Measurements from ENCODE around the gene ESYT1. TPM values are rescaled to one million over a fixed set of nuclear protein-coding genes. Genes with fewer than 3 reads are reported as not detected.
A peak's percentile ranks its signal among the peaks of the same experiment; 100 is the strongest.

Gene ESYT1
- total and polyA plus RNA-seq, 9 of the 15 experiments (the other 6 are each of a cell fraction or from before 2014, with no cell fraction given): 132 to 420 (median 164) TPM

GRCh38 chr12:56129206-56129941 is 1.3 kb downstream of the ESYT1 start (continued):
- TF ChIP-seq, protein P1, sequence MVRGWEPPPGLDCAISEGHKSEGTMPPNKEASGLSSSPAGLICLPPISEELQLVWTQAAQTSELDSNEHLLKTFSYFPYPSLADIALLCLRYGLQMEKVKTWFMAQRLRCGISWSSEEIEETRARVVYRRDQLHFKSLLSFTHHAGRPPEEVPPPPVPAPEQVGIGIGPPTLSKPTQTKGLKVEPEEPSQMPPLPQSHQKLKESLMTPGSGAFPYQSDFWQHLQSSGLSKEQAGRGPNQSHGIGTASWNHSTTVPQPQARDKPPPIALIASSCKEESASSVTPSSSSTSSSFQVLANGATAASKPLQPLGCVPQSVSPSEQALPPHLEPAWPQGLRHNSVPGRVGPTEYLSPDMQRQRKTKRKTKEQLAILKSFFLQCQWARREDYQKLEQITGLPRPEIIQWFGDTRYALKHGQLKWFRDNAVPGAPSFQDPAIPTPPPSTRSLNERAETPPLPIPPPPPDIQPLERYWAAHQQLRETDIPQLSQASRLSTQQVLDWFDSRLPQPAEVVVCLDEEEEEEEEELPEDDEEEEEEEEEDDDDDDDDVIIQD (CRISPR knock-in tag; IDR thresholded peaks at IDR 0.05): 0 out of 2 replicates have a peak, but pooled peaks have one; percentile 30
- TF ChIP-seq TFAM (CRISPR knock-in tag; conservative IDR thresholded peaks at IDR 0.05): no peak
- no peak for TF ChIP-seq ZNF75A (CRISPR knock-in tag; IDR thresholded peaks at IDR 0.05)
- TF ChIP-seq SMAD4 (CRISPR knock-in tag; conservative IDR thresholded peaks at IDR 0.05): peak; percentile 93
- no peak for TF ChIP-seq MECOM (CRISPR knock-in tag; IDR thresholded peaks at IDR 0.05)
- TF ChIP-seq ZNF274 (IDR thresholded peaks at IDR 0.05; ENCODE audit: borderline replicate concordance, low read depth, low read length): no peak
- peak; percentile 51 for TF ChIP-seq U2AF1 (optimal IDR thresholded peaks at IDR 0.05; ENCODE audit: low read depth, low read length)
- TF ChIP-seq ETV6 (IDR thresholded peaks at IDR 0.05; ENCODE audit: borderline replicate concordance in 1 of 2, low read depth in 2 of 2, low read length in 1 of 2): 0 out of 4 replicates have a peak, but pooled peaks of 1 of the 2 experiments have one; percentile 22
- TF ChIP-seq ETV6 (CRISPR knock-in tag; IDR thresholded peaks at IDR 0.05; ENCODE audit: borderline replicate concordance): no peak
- TF ChIP-seq POLR2G (IDR thresholded peaks at IDR 0.05; ENCODE audit: low read depth, low read length): peak; percentile 92
- TF ChIP-seq, protein P2, sequence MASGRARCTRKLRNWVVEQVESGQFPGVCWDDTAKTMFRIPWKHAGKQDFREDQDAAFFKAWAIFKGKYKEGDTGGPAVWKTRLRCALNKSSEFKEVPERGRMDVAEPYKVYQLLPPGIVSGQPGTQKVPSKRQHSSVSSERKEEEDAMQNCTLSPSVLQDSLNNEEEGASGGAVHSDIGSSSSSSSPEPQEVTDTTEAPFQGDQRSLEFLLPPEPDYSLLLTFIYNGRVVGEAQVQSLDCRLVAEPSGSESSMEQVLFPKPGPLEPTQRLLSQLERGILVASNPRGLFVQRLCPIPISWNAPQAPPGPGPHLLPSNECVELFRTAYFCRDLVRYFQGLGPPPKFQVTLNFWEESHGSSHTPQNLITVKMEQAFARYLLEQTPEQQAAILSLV (tag; IDR thresholded peaks at IDR 0.05): no peak
- peak in 1 of 2 experiments; percentile 89; a peak in 1 of 4 replicates for TF ChIP-seq SIN3A (IDR thresholded peaks at IDR 0.05; ENCODE audit: borderline replicate concordance in 2 of 2, control insufficient read depth in 1 of 2, low read depth in 2 of 2, low read length in 2 of 2)
- TF ChIP-seq MCM3 (IDR thresholded peaks at IDR 0.05): no peak
- TF ChIP-seq ZNF165 (CRISPR knock-in tag; IDR thresholded peaks at IDR 0.05; ENCODE audit: borderline replicate concordance): peak; percentile 6; the same call in 1 of the 2 replicates
- TF ChIP-seq PCBP2 (IDR thresholded peaks at IDR 0.05; ENCODE audit: low read depth, low read length, poor library complexity, severe bottlenecking): no peak
- TF ChIP-seq NBN (IDR thresholded peaks at IDR 0.05; ENCODE audit: low read depth): peak; percentile 66; the same call in 1 of the 2 replicates
- TF ChIP-seq TRIM24 (IDR thresholded peaks at IDR 0.05): no peak
- peak in 1 of 2 experiments; percentile 30 for TF ChIP-seq E2F6 (IDR thresholded peaks at IDR 0.05; ENCODE audit: borderline replicate concordance in 1 of 2, extremely low read depth in 1 of 2, insufficient read depth in 1 of 2, insufficient read length in 1 of 2, low read depth in 1 of 2, low read length in 1 of 2, poor library complexity in 1 of 2, severe bottlenecking in 1 of 2)
- TF ChIP-seq ZNF174 (CRISPR knock-in tag; IDR thresholded peaks at IDR 0.05): no peak
- TF ChIP-seq, protein P3, sequence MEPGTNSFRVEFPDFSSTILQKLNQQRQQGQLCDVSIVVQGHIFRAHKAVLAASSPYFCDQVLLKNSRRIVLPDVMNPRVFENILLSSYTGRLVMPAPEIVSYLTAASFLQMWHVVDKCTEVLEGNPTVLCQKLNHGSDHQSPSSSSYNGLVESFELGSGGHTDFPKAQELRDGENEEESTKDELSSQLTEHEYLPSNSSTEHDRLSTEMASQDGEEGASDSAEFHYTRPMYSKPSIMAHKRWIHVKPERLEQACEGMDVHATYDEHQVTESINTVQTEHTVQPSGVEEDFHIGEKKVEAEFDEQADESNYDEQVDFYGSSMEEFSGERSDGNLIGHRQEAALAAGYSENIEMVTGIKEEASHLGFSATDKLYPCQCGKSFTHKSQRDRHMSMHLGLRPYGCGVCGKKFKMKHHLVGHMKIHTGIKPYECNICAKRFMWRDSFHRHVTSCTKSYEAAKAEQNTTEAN (CRISPR knock-in tag; IDR thresholded peaks at IDR 0.05): 0 out of 2 replicates have a peak, but pooled peaks have one; percentile 57
- TF ChIP-seq PHF21A (IDR thresholded peaks at IDR 0.05; ENCODE audit: borderline replicate concordance, low read depth): no peak
- TF ChIP-seq ZNF830 (CRISPR knock-in tag; IDR thresholded peaks at IDR 0.05): peak; percentile 50; the same call in 1 of the 2 replicates
- peak; percentile 70 for TF ChIP-seq HDAC3 (IDR thresholded peaks at IDR 0.05; ENCODE audit: borderline replicate concordance, partially characterized antibody)

Data from K562 (cell line).